ENCODE results near the gene OST4.

OST4 gene

DNA sequence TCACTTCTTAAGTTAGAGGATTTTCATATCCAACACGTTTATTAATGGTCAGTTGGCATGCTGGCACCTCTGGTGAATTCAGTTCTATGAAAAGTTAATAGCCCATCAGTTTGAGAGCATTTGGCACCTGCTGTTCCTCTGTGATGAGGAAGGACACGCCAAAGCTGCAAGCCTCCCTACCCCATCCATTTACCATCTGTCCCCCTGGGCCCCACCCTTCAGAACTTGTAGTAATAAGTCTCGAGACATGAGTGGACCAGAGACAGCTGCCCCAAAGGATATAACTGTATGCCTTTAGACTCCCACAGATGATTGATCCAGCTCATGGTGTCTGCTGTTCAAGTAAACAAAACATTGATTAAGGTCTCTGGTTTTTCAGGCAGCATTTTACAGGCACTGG lies 6.3 kb downstream of the OST4 start:
- Histone ChIP-seq H3K9me3 (replicated peaks; ENCODE audit: insufficient read depth, low read length) (no peaks in the 10 kb centered on the region), H3K4me2 (ENCODE audit: low read depth, low read length) (no peak overlapping the region), H2AFZ (ENCODE audit: low read length) (no peak overlapping the region), H4K20me1 (ENCODE audit: insufficient read depth, low read length) (no peaks in the 10 kb centered on the region), H3K79me2 (ENCODE audit: low read length) (peaks cover 20% of the 10 kb centered on the region), H3K9me2 (replicated peaks; ENCODE audit: insufficient read depth, low read length) (no peaks in the 10 kb centered on the region), H3K27me3 (replicated peaks; ENCODE audit: insufficient read depth, low read length) (no peaks in the 10 kb centered on the region), H3K9ac (ENCODE audit: low read length) (no peak overlapping the region), H3F3A (ENCODE audit: insufficient read depth, low read length) (peaks cover 5% of the 10 kb centered on the region; the same call in 1 of the 2 replicates), H3K36me3 (replicated peaks; ENCODE audit: insufficient read depth, low read length) (no peaks in the 10 kb centered on the region), H3K4me3 (ENCODE audit: low read length) (no peak overlapping the region), H3K4me1 (ENCODE audit: low read length) (peaks cover 4% of the 10 kb centered on the region; the same call in 1 of the 2 replicates), H3K27ac (ENCODE audit: low read length) (no peak overlapping the region)
- no peak for DNase-seq
- TF ChIP-seq EZH2phosphoT487 (IDR thresholded peaks at IDR 0.05; ENCODE audit: low read length) (no peak), EZH2 (optimal IDR thresholded peaks at IDR 0.05; ENCODE audit: low read depth, low read length) (no peak)
- TF ChIP-seq, protein P1, sequence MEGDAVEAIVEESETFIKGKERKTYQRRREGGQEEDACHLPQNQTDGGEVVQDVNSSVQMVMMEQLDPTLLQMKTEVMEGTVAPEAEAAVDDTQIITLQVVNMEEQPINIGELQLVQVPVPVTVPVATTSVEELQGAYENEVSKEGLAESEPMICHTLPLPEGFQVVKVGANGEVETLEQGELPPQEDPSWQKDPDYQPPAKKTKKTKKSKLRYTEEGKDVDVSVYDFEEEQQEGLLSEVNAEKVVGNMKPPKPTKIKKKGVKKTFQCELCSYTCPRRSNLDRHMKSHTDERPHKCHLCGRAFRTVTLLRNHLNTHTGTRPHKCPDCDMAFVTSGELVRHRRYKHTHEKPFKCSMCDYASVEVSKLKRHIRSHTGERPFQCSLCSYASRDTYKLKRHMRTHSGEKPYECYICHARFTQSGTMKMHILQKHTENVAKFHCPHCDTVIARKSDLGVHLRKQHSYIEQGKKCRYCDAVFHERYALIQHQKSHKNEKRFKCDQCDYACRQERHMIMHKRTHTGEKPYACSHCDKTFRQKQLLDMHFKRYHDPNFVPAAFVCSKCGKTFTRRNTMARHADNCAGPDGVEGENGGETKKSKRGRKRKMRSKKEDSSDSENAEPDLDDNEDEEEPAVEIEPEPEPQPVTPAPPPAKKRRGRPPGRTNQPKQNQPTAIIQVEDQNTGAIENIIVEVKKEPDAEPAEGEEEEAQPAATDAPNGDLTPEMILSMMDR (IDR thresholded peaks at IDR 0.05; ENCODE audit: low read length) = no peak

DNA sequence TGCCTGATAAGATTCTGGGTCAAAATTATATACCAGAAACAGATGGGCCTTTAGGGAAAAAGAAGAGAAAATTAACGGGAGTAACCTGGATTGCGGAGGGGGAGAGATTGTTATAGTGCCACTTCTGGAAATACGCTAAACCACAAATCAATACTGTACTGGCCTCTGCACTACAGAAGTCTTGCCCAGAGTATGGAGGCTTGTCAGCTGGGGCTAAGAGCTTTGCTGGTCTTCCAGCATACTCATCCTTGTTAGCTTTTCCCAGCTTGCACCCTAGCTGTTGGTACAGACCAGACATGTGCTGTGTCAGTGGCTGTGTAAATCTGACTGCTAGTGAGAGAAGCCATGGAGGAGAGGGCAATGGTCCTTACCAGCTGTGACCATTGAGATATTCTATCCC lies 11.1 kb downstream of the OST4 start:
- H3K4me2 ChIP-seq (ENCODE audit: low read depth, low read length) = no peak overlapping the region
- H3K27ac ChIP-seq (ENCODE audit: low read length) = no peak overlapping the region
- H3K9ac ChIP-seq (ENCODE audit: low read length) = no peak overlapping the region
- no peaks in the 10 kb centered on the region for H3K79me2 ChIP-seq (ENCODE audit: low read length)
- H4K20me1 ChIP-seq (ENCODE audit: insufficient read depth, low read length) = no peaks in the 10 kb centered on the region
- H3K36me3 ChIP-seq (replicated peaks; ENCODE audit: insufficient read depth, low read length) = no peaks in the 10 kb centered on the region
- no peak for DNase-seq
- H3K4me3 ChIP-seq (ENCODE audit: low read length) = no peak overlapping the region
- peaks cover under 1% of the 10 kb centered on the region; the same call in 1 of the 2 replicates for H3F3A ChIP-seq (ENCODE audit: insufficient read depth, low read length)
- H3K27me3 ChIP-seq (replicated peaks; ENCODE audit: insufficient read depth, low read length) = no peaks in the 10 kb centered on the region
- no peaks in the 10 kb centered on the region for H3K9me2 ChIP-seq (replicated peaks; ENCODE audit: insufficient read depth, low read length)
- H3K9me3 ChIP-seq (replicated peaks; ENCODE audit: insufficient read depth, low read length) = no peaks in the 10 kb centered on the region
- H2AFZ ChIP-seq (ENCODE audit: low read length) = no peak overlapping the region
- TF ChIP-seq, protein P1 (IDR thresholded peaks at IDR 0.05; ENCODE audit: low read length) = no peak
- no peak for TF ChIP-seq EZH2phosphoT487 (IDR thresholded peaks at IDR 0.05; ENCODE audit: low read length)
- no peak for TF ChIP-seq EZH2 (optimal IDR thresholded peaks at IDR 0.05; ENCODE audit: low read depth, low read length)
- H3K4me1 ChIP-seq (ENCODE audit: low read length) = no peaks in the 10 kb centered on the region

DNA sequence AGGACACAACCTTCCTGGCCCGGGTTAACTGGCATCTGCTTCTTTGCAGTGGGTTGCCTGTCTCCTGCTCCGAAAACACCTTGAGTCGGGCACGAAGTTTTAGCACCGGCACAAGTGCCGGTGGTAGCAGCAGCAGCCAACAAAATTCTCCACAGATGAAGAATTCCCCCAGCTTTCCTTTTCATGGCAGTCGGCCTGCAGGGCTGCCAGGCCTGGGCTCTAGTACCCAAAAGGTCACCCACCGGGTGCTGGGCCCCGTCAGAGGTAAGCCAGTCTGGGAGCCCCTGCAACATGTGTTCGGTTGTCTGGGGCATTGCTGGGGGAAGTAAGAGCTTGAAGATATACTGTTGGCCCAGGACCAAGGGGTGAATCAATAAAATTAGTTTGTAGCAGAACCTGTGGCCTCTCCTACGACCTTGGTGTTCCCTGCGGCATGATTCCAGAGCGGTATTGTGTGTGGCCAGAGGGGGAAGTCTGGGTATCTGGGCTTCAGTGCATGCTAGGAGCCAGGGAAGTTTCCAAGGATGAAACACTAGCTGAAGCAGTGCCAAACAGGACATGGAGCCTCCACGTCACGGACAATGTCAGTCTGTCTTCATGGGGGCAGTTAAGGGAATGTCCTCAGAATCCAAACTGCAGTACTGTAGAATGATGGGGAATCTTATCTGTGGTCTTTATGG lies 12.2 kb downstream of the OST4 start:
- Histone ChIP-seq H2AFZ (ENCODE audit: low read length) (no peak overlapping the region), H3K36me3 (replicated peaks; ENCODE audit: insufficient read depth, low read length) (no peaks in the 10 kb centered on the region), H3K79me2 (ENCODE audit: low read length) (no peaks in the 10 kb centered on the region), H3K9me2 (replicated peaks; ENCODE audit: insufficient read depth, low read length) (no peaks in the 10 kb centered on the region), H3K27me3 (replicated peaks; ENCODE audit: insufficient read depth, low read length) (no peaks in the 10 kb centered on the region), H3K9me3 (replicated peaks; ENCODE audit: insufficient read depth, low read length) (no peaks in the 10 kb centered on the region), H3K9ac (ENCODE audit: low read length) (no peak overlapping the region), H3F3A (ENCODE audit: insufficient read depth, low read length) (no peaks in the 10 kb centered on the region), H3K27ac (ENCODE audit: low read length) (no peak overlapping the region), H3K4me3 (ENCODE audit: low read length) (no peak overlapping the region), H3K4me1 (ENCODE audit: low read length) (no peaks in the 10 kb centered on the region), H4K20me1 (ENCODE audit: insufficient read depth, low read length) (no peaks in the 10 kb centered on the region), H3K4me2 (ENCODE audit: low read depth, low read length) (no peak overlapping the region)
- no peak for DNase-seq
- no peak for TF ChIP-seq EZH2 (optimal IDR thresholded peaks at IDR 0.05; ENCODE audit: low read depth, low read length)
- no peak for TF ChIP-seq EZH2phosphoT487 (IDR thresholded peaks at IDR 0.05; ENCODE audit: low read length)
- TF ChIP-seq, protein P1 (IDR thresholded peaks at IDR 0.05; ENCODE audit: low read length) = no peak
